Measurements from ENCODE around the gene SOD2.
"Not testable (repeated sequence)": the region's sequence is repeated elsewhere in the genome, so short reads cannot be mapped to it uniquely, and the experiment has no call there.

Gene SOD2

DNA sequence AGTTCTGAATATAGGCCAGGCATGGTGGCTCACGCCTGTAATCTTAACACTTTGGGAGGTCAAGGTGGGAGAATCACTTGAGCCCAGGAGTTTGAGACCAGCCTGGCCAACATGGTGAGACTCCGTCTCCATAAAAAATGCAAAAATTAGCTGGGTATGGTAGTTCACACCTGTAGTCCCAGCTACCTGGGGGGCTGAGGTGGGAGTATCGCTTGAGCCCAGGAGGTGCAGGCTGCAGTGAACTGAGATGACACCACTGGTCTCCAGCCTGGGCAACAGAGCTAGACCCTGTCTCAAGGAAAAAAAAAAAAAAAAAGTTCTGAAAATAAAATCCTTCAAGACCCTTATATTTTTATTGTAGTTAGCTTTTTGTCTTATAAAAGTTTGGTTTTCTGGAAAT is 22.6 kb upstream of the SOD2 start:
- DNase-seq, result no peak

DNA sequence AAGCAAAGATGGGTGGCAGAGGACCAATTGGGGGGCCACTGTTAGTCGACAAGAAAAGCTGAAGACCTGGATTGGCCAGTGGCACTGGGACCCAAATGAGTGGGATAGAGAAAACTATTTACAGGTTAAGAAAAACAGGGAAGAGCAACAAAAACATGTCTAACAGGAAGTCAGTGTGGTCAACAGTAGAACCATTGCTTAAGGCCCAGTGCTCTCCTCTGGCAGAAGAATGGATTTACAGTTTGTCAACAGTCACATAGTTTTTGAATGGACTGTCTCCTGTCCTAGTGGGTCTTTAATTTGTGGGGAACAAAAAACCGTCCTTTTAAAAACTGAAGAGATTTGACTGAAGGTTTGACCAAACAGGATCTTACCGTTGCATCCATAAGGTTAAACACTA is 22.1 kb upstream of the SOD2 start:
- no peak for DNase-seq

DNA sequence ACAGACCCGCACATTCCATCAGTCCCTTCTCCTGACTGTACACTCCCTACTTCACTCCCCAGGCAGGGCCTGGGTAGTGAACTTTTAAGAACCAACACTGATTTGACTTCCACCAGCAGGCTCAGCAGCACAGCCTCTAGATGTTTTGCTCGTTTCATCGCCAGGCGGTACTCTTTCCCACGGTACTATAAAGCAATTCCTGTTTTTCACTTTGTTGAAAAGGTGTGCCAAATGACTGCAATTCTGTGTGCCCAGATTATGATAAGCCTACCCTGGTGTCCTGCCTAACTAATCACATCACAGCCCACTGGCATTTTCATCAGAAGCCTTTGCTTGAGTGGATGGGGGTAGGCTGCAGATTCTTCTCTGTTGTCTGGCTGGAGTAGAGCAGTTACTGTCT is 21.4 kb upstream of the SOD2 start:
- no peak for DNase-seq

GRCh38 chr6:159713984-159714383 is 20.9 kb upstream of the SOD2 start:
- DNase-seq, result no peak

GRCh38 chr6:159712389-159712788 is 19.3 kb upstream of the SOD2 start:
- DNase-seq, result not testable (repeated sequence)

- not testable (repeated sequence) for DNase-seq
Measured at GRCh38 chr6:159710603-159711002, 17.6 kb upstream of the SOD2 start.

DNA sequence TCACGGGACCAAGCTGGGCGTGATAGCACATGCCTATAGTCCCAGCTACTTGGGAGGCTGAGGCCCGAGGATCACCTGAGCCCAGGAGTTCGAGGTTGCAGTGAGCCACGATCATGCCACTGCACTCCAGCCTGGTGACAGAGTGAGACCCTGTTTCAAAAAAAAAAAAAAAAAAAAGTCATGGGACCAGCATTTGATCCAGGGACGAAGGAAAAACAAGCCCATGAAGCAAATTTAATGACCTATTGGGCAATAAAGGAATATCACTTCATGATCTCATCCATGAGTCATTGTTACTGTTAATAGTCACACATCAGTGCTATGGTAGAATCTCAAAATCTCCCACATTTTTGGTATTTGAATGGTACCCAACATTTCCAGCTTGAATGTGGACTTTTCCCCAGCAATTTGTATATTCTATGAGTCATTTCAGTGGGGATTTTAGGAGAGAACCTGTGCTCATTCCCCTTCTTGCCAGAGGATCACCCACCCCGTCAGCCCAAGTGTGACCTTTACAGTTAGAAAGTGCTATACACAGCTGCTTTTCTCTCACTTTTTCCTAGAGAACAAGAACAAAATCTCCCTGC is 8.5 kb upstream of the SOD2 start:
- DNase-seq, result no peak

DNA sequence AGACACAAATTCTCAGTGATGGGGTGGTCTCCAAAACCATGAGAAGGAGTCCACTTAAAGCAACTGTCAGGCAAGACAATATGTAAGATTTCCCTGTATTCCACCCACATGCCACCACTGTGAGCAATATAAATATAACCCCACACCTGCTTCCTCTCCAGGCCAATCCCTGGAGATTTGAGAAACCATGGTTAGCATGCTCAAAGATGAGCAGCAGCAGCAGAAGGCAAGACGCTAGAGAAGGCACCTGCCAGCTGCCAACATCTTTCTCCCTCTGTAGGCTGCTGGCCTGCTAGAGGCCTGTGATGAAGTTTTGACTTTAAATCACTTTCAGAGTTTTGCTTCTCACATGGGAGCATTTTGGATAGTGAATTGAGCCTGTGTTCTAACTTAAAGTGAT is 7.9 kb upstream of the SOD2 start:
- no peak for DNase-seq

DNA sequence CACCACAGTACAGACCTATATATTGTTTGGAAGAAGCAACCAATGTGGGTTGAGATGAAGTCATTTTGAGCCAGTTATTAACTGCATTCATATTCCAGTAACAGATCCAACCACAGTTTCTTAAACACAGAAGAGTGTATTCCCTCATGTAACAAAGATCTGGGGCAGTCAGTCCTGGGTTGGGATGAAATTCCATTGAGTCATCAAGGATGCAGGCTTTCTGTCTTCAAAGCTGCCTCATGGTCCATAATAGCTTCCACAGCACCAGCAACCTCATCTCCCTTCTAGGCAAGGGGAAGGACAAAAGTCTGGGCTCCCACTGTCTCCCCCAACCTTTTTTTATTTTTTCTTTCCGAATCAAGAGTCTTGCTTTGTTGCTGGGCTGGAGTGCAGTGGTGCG is 2.9 kb upstream of the SOD2 start:
- no peak for DNase-seq

DNA sequence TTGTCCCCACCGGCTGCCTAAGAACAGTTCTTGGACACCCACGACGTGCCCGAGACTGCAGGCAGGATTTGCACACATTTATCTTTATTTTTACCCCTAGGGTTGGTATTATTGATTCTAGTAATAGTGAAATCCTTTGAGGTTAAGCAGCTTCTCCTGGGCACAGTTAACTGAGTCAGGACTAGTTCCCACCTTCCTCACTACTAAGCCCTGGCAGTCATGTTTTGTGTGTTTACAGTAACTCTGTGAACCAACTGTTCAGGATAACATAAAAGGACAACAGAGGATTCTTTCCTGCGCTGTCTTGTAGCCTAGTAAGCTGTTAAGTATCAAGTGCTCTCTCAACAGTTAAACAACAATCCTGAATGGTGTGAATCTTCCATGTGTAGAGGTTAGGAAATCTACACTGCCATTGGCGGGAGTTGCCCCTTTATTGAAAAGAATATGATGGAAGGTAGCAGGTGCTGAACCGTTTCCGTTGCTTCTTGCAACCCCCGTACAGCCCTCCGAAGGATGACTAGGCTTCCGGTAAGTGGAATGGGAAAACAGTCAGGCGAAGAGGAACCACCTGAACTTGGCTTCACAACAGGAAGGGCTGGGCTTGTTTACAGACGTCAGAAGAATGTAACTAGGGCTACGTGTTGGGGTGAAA is 979 bp upstream of the SOD2 start:
- DNase-seq, result peak; percentile 16

GRCh38 chr6:159692303-159693127 is 526 bp downstream of the SOD2 start:
- peak; percentile 58 for DNase-seq

DNA sequence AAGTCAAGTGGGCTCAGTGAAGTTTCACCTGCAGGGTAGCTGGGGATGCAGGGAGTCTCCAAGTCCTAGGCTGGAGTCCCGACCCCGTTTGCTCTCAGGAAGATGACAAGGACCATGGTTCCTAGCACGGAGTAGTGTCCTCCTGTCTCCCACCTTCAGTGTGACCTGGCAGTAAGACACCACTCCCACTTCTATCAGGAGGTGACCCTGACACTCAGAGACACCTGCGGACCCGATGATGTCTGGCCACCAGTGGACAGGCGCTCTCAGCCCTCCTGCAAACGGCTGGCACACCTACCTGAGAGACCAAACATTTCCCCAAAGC is 1.1 kb downstream of the SOD2 start:
- DNase-seq, result no peak

- no peak for DNase-seq
Measured at GRCh38 chr6:159691133-159691962, 1.7 kb downstream of the SOD2 start.

- DNase-seq, result not testable (repeated sequence)
Measured at GRCh38 chr6:159690135-159690534, 2.9 kb downstream of the SOD2 start.

DNA sequence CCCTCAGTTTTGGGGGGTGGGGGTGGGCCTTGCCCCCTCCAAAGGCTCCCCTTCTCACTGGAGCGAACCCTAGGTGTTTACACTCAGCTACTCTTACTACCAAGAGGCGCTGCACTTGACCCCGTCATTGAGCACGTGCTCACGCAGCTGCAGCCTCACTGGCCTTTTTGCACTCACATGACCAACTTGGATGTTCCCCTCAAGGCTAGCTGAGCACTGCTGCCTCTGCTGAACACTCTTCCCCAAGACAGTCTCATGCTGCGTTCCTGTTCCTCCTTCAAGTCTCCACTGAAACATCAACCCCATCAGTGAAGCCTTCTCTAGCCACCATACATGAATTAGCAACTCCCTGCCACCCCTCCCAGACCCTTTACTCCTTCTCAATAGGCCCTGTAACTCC is 4.0 kb downstream of the SOD2 start:
- DNase-seq, result no peak

GRCh38 chr6:159688266-159688905 is 4.7 kb downstream of the SOD2 start:
- no peak for DNase-seq

GRCh38 chr6:159687341-159687740 is 5.7 kb downstream of the SOD2 start:
- DNase-seq, result no peak

DNA sequence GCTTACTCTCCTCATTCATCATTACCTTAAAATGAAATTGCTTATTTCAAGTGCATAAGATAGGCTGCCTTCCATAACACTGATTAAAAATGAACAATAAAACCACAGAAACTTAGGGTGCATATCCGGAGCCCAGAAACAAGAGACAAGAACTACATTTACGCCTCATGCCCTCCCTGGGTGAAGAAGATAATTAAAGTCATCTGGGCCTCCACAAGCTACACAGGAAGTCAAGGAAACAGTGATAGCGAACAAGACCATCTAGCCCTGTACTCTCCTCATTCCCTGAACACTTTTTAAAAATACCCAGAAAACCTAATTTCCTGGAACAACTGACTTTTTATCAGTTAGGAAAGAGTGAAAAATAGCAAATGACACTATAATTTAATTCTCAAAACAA is 6.3 kb downstream of the SOD2 start:
- no peak for DNase-seq

DNA sequence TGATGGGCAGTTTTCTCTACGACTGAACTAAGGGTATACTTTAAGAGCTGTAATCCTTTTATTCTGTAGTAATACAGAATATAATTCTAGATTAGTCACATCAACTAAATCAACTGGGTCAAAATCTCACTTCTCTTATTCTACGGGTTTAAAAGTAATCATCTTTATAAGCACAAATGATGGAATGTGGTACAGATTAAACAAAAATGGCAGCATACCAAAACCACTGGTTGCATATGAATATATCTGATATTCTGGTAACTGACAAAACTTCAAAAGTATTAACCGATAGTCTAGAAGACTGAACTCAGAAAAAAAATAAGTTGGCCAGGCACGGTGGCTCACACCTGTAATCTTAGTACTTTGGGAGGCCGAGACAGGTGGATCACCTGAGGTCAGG is 7.0 kb downstream of the SOD2 start:
- DNase-seq, result no peak

- DNase-seq, result no peak
Measured at GRCh38 chr6:159684013-159684304, 9.1 kb downstream of the SOD2 start.

DNA sequence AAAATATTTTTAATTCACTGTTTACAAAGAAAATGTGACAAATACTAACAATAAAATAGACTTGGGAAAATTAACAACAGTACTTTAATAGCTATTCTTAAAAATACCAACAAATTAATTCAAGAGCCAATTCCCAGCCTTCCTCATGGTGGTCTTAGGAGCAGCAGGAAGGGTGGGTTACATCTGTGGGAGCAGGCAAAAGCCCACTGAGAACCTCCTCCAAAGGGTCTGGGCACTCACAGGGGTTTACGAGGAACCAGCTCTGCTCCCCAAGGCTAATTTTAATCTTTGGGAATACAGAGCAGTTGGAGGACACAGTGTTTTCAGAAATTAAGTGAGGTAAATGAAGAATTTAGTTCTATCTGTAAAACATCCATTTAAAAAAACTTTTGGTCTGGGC is 10.2 kb downstream of the SOD2 start:
- DNase-seq, result no peak

- DNase-seq, result no peak
Measured at GRCh38 chr6:159682295-159682694, 10.7 kb downstream of the SOD2 start.

DNA sequence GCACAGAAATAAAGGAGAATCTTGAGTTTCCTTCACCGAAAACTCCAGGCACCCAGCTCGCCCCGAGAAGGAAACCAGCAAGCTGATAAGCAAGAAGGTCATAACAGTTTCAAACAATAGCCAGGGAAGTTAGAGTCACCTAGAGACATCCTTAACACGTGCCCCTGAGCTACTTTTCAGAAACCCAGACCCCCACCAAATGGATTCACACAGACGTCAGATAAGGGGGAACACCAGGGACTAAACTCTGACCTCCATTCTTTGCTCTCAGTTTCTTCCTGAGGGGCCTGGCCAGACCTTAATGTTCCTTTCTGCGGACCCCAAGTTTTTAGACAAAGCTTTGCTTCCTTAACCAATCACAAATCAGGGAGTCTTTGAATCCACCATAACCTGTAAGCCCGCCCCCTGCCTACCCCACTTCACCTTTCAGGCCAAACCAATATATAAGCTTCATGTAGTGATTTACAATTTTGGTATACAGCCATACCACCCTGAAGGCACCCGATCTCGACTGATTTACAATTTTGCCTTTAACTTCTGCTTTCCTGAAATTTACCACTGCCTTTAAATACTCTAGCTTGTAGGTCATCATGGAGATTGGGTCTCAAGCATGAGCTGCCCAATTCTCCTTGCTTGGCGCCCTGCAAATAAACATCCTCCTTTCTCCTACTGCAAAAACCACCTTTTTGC is 11.7 kb downstream of the SOD2 start:
- no peak for DNase-seq

All from stimulated activated naive CD4-positive, alpha-beta T cell treated with Interleukin-2 at 50 U/mL for 16 hours (primary cell).